Activated CD8-positive, alpha-beta T cell treated with anti-CD3 and anti-CD28 coated beads for 36 hours (primary cell): ENCODE results near the gene RSRC1. TPM values are rescaled to one million over a fixed set of nuclear protein-coding genes. Genes with fewer than 3 reads are reported as not detected.
A peak's percentile ranks its signal among the peaks of the same experiment; 100 is the strongest.

Source experiments
- ATAC-seq: fragments of 200-7000 bp; cut with Tn5 transposase; one replicate; pipeline ENCODE4 v1.10.0; 2021; ENCODE audit warnings: mild to moderate bottlenecking, moderate library complexity
- CTCF ChIA-PET: fragments of 350-600 bp; sonication (Branson Sonifier 250); formaldehyde crosslinking; loops from one replicate; lab custom pipeline; 2021; ENCODE audit warnings: antibody characterized with exemption; lab: Charles Lee
- POLR2A ChIA-PET: fragments of 350-600 bp; sonication (Branson Sonifier 250); formaldehyde crosslinking; loops from one replicate; lab custom pipeline; 2021; ENCODE audit warnings: antibody characterized with exemption; lab: Charles Lee
- DNase-seq: peaks from one replicate; pipeline ENCODE4 v3.0.0-alpha.2; 2020
- H3K27ac Mint-ChIP-seq: one replicate; pipeline ENCODE4 v1.8.0; 2021; ENCODE audit warnings: mild to moderate bottlenecking, mixed read lengths
- H3K27me3 Mint-ChIP-seq: one replicate; pipeline ENCODE4 v1.8.0; 2021; ENCODE audit warnings: mixed read lengths
- H3K36me3 Mint-ChIP-seq: one replicate; pipeline ENCODE4 v1.8.0; 2021; ENCODE audit warnings: low read depth, mixed read lengths
- H3K4me1 Mint-ChIP-seq: one replicate; pipeline ENCODE4 v1.8.0; 2021; ENCODE audit warnings: low read depth, mixed read lengths
- H3K4me3 Mint-ChIP-seq: one replicate; pipeline ENCODE4 v1.8.0; 2021; ENCODE audit warnings: mild to moderate bottlenecking, moderate library complexity, mixed read lengths
- H3K9me3 Mint-ChIP-seq: one replicate; pipeline ENCODE4 v1.8.0; 2021; ENCODE audit warnings: mixed read lengths
- intact Hi-C: fragments of 100-400 bp; cut with micrococcal nuclease; formaldehyde crosslinking; loops from one replicate; pipeline ENCODE4 v1.10.0; 2022
- total RNA-seq, 2 experiments: library from RNA; stranded (reverse); gene quantifications; one replicate each; pipeline ENCODE4 v1.2.3, GENCODE V29; 2021
- TF ChIP-seq, protein P1 (sequence below): fragments of 200-600 bp; IDR thresholded peaks from one replicate; pipeline ENCODE4 v1.8.0; 2022; ENCODE audit warnings: antibody characterized with exemption, mild to moderate bottlenecking

Gene RSRC1
- total RNA-seq, 2 experiments from 2014 or later: 37.9 to 44.7 TPM

DNA sequence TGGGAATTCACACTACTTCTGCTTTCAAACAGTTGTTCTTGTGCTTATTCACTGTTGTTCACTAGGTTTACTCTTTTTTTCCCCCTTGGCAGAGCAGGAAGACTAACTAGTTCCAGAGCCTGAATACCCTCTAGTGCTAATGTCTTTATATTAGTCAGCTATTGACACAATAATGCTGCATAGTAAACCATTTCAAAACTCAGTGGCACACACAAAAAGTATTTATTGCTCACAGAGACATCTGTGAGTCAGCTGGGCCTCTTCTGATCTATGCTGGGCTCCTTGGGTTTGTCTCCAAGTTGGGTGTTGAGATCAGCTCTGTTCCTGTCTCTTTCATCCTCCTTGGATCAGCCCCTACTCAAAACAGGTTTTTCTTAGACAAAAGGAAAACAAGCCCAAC lies 51.1 kb downstream of the RSRC1 start:
- Mint-ChIP-seq H3K4me1 (peaks cover 4% of the 10 kb centered on the region), H3K9me3 (no peaks in the 10 kb centered on the region), H3K36me3 (peaks cover 14% of the 10 kb centered on the region), H3K27me3 (no peaks in the 10 kb centered on the region), H3K27ac (no peak overlapping the region), H3K4me3 (no peak overlapping the region)
- intact Hi-C loops: no loop called here
- DNase-seq: no peak
- CTCF ChIA-PET: no interaction called here
- ATAC-seq: no peak
- TF ChIP-seq, protein P1, sequence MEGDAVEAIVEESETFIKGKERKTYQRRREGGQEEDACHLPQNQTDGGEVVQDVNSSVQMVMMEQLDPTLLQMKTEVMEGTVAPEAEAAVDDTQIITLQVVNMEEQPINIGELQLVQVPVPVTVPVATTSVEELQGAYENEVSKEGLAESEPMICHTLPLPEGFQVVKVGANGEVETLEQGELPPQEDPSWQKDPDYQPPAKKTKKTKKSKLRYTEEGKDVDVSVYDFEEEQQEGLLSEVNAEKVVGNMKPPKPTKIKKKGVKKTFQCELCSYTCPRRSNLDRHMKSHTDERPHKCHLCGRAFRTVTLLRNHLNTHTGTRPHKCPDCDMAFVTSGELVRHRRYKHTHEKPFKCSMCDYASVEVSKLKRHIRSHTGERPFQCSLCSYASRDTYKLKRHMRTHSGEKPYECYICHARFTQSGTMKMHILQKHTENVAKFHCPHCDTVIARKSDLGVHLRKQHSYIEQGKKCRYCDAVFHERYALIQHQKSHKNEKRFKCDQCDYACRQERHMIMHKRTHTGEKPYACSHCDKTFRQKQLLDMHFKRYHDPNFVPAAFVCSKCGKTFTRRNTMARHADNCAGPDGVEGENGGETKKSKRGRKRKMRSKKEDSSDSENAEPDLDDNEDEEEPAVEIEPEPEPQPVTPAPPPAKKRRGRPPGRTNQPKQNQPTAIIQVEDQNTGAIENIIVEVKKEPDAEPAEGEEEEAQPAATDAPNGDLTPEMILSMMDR: no peak
- POLR2A ChIA-PET: interaction anchor here (0.5 kb wide), 1 partner anchor 593 kb away, joined by 3 read pairs; no protein-coding TSS in a partner anchor

DNA sequence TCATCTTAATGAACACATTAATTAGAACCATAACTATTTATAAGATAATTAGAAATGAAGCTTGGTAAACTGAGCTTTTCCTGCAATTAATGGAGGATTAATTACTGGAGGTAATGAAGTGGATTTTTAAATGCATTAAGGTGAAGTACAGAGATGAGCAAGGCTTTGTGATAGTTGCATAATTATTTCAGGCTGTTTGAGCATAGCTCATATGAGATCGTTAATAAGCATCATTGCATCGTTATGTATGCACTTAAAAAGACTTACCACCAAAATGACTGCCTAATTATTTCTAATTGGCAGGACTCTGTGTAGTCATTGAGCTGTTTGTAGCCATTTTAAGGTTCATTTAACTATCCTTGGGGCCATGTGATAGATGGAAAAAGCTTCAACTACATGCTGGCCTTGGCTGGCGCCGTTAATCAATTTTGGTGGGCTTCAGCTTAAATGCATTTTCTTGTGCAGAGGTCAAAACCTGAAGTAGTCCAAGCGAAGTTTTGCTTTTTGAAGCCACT lies 55.3 kb downstream of the RSRC1 start:
- CTCF ChIA-PET: interaction anchor here (1.3 kb wide), 1 partner anchor 9 kb away, joined by 4 read pairs; no protein-coding TSS in a partner anchor
- Mint-ChIP-seq H3K36me3 (peaks cover 32% of the 10 kb centered on the region), H3K27ac (no peak overlapping the region), H3K9me3 (no peaks in the 10 kb centered on the region), H3K4me1 (peaks cover 8% of the 10 kb centered on the region), H3K27me3 (no peaks in the 10 kb centered on the region), H3K4me3 (no peak overlapping the region)
- intact Hi-C loops: no loop called here
- DNase-seq (no peak), ATAC-seq (no peak)
- POLR2A ChIA-PET: no interaction called here
- TF ChIP-seq, protein P1: no peak

DNA sequence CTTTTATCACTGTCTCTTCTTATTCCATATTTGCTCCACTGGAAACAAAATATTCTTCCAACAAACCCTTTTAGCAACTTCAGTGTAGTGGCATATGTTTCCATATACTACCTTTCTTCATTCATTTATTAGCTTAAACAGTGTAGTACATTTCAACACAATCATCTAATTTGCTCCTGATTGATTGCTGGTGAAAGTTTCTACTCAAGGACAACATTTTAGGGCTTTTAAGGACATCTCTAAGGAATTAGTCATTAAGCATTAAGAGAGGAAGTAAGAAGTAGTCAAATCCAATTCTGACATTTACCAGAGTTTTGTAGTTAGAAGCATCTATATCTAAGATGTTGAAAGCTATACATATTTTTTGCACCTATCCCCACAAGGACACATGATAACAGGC lies 55.8 kb downstream of the RSRC1 start:
- DNase-seq (no peak), ATAC-seq (no peak)
- Mint-ChIP-seq H3K27me3 (no peaks in the 10 kb centered on the region), H3K4me1 (peaks cover 8% of the 10 kb centered on the region), H3K36me3 (peaks cover 34% of the 10 kb centered on the region), H3K4me3 (no peak overlapping the region), H3K27ac (no peak overlapping the region), H3K9me3 (no peaks in the 10 kb centered on the region)
- POLR2A ChIA-PET: interaction anchor here (1.0 kb wide), 1 partner anchor 56 kb away, joined by 3 read pairs; the partner anchor contains the start of gene RSRC1
- TF ChIP-seq, protein P1: no peak
- CTCF ChIA-PET: interaction anchor here (1.3 kb wide), 1 partner anchor 10 kb away, joined by 4 read pairs; no protein-coding TSS in a partner anchor
- intact Hi-C loops: no loop called here

DNA sequence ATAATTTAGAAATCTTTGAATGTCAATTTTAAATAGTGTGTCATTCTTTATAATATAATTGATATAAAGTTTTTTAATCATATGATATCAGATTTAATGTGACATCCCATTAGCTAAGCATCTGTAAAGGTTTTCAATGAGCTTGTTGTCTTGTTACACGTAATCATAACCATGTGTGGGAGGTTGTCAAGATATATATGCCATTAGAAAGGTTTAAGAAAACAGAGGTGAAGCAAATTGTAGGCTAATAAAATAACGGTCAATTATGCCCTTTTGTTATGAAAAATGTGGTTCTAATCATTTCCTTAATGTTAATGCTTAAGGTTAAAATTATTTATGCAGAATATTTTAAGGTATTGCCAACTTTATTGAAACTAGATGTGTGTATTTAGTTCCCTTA lies 56.3 kb downstream of the RSRC1 start:
- no peak for ATAC-seq
- intact Hi-C loops: no loop called here
- TF ChIP-seq, protein P1: no peak
- ChIA-PET CTCF (interaction anchor here (1.3 kb wide), 1 partner anchor 10 kb away, joined by 4 read pairs; no protein-coding TSS in a partner anchor), POLR2A (interaction anchor here (1.0 kb wide), 1 partner anchor 56 kb away, joined by 3 read pairs; the partner anchor contains the start of gene RSRC1)
- Mint-ChIP-seq H3K4me3 (no peak overlapping the region), H3K36me3 (peaks cover 34% of the 10 kb centered on the region), H3K4me1 (peaks cover 8% of the 10 kb centered on the region), H3K9me3 (no peaks in the 10 kb centered on the region), H3K27me3 (no peaks in the 10 kb centered on the region), H3K27ac (no peak overlapping the region)
- no peak for DNase-seq

DNA sequence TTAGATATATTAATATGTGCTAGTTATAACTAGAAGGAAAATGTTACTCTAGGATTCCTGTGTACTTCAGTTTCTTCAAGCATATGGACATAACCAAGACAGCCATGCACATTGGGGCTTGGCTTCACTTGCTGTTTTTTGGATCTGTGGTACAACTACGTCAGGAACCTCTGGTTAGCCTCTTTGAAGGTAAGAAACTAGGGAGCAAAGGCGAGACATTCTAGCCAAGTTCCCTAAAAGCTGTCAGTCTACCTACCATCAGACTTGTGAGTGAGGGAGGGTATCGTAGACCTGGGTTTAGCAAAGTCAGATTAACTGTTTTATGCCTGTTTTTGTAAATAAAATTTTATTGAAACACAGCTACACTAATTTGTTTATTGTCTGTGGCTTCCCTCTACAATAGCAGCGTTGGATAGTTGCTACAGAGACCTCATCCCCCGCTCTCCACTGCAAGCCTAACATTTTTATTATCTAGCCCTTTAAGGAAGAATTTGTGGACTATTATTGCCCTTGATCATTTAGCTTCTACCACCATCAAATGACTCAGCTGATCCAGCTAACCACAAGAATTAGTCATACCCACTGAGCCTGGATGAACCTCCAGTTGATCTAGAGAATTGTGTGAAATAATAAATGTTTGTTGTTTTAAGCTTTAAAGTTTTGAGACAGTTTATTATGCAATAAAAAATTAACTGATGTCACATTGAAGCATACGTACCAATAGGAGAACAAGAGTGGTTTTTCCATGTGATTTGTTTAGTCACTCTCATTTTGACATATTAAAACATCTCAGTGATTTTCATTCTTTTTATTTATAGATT lies 58.1 kb downstream of the RSRC1 start:
- Mint-ChIP-seq H3K27ac (no peak overlapping the region), H3K36me3 (peaks cover 40% of the 10 kb centered on the region), H3K9me3 (no peaks in the 10 kb centered on the region), H3K27me3 (no peaks in the 10 kb centered on the region), H3K4me3 (no peak overlapping the region), H3K4me1 (peaks cover 8% of the 10 kb centered on the region)
- ChIA-PET POLR2A (no interaction called here), CTCF (no interaction called here)
- intact Hi-C loops: no loop called here
- DNase-seq: peak; percentile 35
- peak; percentile 72 for ATAC-seq
- TF ChIP-seq, protein P1: no peak
